ENCODE data around the gene MEIS2. TPM values are rescaled to one million over a fixed set of nuclear protein-coding genes. Genes with fewer than 3 reads are reported as not detected.

Gene MEIS2
- 4.2 TPM for polyA plus RNA-seq (ENCODE audit: insufficient read length)

DNA sequence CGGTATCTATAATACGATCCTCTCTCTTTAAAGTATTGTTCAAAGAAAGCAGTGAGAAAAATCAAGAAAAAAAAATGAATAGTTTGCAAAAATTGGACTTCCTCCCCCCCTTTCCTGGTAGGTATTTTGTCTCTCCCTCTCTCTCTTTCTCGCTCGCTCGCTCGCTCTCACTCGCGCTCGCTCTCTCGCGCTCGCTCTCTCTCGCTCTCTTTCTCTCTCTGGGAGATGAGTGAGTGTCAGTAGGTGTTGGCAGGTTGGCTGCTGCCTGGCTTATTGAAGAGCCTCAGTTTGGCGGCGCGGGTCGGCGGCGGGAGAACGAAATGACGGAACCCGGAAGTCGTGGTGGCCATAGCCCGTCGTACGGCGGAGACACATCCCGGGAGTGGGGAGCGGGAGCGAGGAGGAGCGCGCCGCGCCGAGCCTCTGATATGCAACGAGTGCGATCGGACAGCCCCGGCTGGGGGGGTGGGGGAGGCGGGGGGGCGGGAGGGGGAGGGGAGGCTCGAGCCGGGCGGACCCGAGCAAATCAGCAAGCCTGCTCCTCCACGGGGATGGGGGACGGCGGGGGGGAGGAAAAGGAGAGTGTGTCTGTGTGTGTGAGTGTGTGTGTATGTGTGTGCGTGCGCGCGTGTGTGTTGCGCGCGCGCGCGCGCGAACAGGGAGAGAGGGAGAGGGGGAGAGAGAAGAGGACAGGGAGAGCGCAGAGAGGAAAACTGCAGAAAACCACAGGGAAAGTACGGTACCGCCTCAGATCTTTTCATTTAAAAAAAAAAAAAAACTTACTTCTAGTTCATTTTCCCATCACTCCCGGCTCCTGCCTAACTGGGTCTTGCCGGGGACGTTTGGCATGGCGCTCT, at the start of gene MEIS2:
Gene MEIS2 (minus strand): TSS at position 441 of the 857 bp plus-strand sequence. CDS start 1,083 bp downstream, outside the sequence.
- DNase-seq (ENCODE audit: low read depth): peak; percentile 92

DNA sequence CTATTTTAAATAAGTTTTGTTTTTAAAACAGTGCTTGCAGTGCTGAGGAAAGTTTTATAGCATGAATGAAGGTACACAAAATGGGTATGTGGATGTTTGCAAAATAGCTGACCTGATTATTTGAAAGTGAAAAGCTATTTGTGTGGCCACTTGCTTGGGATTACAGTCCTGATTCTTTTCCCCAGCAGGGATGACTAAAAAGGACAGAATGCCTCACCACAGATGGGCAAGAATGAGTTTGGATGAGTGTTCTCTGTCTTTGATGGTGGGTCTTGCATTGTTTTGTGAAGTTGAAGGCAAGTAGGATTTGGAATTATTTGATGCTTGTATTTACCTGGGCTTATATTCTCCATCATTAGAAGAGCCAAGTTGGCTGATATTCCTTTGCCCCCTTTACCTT, 48.8 kb upstream of the MEIS2 start:
- no peak for DNase-seq (ENCODE audit: low read depth)

DNA sequence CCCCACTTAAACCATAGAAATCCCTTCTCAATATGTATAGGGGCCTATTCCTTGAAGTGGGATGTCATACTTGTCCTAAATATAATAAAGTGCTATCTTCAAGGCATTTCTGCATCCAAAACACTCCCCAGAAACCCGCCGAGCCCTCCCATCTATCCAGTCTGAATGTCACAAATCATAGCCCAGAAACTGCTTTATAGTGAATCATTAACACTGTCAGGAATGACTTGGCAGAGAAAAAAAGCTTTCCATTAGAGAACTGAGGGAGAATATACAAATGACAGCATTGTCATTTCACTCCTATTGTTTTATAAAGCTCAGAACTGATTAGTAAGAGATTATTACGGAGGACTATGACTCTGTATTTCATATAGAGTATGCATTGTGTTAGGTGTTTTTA, 48.4 kb upstream of the MEIS2 start:
- no peak for DNase-seq (ENCODE audit: low read depth)

DNA sequence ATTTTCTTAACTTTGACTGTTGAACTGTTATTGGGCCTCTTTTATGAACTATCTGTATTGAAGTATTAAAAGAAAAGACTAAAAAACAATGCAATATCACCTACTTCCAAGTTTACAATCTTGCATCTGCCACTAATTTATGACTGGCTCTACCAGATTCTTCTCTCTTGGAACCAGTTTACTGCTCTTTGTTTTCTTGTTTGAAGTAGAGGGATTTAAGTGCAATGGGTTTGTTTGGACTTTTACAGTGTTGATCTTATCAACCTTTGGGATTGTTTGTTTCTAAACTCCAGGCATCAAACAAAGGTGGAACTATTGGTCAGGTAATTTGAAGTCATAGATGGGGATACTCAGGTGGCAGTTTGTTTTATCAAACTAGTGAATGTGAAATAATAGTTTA, 43.0 kb upstream of the MEIS2 start:
- DNase-seq (ENCODE audit: low read depth): no peak

DNA sequence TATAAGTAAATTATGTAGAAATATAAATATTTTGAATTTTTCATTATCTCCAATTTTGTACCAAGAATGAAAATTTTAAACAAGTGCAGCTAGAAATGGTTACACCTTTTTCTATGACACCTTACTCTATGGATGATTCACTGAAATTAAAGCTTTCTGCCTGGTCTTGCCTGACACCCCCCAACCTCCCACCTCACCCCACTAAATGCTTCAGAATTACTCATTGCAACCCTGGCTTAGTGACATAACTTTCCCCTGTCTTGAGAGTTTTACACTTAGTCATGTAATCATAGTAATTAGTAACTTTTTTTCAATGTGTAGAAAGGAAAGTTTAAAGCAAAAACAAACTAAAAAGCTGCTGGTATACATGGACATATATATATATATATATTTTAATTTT, 42.0 kb upstream of the MEIS2 start:
- no peak for DNase-seq (ENCODE audit: low read depth)

DNA sequence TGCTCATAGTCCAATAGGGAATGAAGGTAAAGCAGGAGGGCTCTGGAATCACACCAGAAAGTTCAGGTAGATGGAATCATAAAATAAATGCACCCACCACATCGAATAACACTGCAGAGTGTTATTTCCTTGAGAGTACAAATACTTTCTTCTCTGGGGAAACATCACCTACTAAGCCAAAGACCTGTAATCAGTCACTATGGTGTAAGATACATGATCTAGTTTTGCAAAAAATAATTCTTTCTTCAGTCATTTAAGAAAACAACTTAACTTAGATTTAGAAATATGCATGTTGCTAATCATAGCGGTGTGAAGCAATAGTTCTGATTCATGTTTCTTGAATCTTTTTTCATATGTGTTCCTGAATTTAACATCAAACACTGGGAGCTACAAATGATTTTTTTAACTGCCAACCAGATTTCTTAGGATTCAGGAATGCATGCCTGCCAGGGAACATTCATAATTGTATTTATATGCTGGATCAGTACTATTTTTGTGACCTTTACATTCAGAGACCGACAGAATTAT, 40.2 kb upstream of the MEIS2 start:
- DNase-seq (ENCODE audit: low read depth): no peak

DNA sequence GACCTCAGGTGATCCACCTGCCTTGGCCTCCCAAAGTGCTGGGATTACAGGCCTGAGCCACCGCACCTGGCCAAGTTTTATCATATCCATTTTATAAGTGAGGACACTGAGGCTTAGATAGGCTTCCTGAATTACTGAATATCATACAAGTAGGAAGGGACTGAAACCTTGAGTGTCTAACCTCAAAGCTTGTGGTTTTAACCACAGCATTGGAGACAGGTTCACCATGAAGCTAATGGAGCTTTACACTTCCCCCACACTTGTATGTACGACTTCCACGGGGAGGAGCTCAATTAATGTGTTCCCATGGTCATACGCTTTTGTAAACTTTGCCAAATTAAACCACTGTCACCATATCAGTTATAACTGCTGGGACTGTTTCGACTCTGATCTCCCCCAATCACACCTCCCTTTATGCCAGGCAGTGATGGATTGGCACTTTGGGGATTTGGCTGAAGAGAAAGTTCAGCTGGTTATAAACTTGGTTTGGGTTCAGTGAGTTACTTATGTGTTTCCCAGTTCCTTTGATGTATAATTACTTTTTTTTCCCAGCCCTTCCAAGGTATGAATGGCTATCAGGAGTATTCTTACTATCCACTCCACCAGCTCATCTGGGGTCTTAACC, 38.4 kb upstream of the MEIS2 start:
- no peak for DNase-seq (ENCODE audit: low read depth)

DNA sequence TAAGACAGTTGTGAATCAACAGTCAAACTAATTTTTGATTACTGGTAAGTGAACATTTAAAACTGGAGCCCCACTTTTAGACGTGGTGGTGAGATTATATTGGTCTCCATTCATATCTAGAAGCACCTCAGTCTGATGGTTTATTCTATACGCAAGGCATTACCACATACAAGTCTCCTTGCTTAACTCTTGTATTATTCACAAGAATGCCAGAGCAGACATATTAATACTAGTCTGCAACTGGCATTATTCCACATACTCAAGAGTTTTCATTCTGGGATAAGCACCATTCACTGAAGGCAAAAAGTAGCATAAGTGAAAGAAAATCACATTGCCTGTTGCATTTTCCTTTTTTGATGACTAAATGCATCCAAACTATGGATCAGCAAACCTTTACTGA, 36.9 kb upstream of the MEIS2 start:
- DNase-seq (ENCODE audit: low read depth): no peak

DNA sequence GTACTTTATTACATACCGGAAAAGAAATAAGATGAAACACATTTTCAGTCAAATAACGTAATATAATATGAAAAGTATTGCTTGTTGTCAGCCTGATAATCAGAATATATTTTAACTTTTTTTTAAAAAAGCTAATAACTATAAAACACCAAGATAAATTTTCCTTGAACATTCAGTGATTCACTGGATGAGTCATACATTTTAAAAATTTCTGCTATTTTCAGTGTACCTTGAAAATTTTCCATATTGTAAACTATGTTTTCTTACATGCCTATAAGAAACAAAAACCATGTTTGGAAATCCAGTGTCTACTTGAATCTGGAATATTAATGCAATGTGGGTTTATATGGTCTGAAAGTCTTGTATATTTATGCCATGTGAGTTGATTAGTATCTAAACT, 36.3 kb upstream of the MEIS2 start:
- no peak for DNase-seq (ENCODE audit: low read depth)

DNA sequence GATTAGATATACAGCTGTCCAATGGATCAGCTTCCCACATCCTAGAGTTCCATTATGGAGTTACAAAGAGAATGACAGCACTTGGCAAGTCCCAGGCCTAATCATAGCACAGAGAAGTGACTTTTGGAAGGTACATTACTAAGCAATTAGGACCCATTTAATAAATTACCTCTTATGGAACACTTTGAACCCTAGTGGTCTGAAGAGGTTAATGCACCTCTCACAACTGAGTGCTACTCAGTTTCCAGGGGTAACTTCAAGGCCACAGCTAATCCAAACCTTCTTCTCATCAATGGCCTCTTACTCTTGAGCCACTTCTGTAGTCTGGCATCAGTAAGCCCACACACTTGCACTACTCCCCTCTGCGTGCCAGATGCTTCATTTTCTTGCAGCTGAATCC, 34.9 kb upstream of the MEIS2 start:
- DNase-seq (ENCODE audit: low read depth): no peak

DNA sequence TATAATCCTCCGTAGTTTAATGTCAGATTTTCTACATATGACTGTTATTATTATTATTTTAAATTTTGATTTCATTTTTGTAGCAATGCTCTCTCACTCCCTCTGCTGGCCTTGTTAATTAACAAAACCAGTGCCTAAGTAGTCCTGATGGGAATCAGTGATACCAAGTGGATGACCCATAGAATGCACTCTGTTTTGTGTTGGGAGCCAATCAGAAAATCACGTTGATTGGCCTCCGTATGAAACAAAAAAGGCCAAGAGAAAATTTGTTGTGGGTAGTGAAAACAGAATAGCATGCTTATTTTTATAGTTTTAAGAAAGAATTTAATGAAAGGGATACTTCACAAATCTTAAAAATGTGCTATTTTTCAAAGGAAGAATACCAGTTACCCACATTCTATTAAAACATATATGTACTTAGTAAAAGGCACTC, 34.4 kb upstream of the MEIS2 start:
- no peak for DNase-seq (ENCODE audit: low read depth)

DNA sequence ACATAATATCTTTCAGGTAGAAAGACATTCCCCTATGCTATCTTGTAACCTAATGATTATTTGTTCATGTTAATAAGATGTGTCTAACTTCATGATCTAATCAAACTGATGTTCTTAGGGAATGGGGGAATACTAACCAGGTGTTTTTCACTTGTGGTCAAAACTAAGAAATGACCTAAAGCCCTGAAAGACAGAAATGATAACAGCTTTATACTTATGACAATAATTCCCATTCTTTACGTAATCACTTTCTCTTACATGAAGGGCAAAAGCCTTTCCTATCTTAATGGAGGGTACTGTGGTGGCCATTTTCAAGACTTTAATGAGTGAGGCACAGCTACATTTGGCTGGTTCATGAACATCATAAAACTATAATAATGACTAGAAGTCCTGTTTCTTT, 33.9 kb upstream of the MEIS2 start:
- DNase-seq (ENCODE audit: low read depth): no peak

DNA sequence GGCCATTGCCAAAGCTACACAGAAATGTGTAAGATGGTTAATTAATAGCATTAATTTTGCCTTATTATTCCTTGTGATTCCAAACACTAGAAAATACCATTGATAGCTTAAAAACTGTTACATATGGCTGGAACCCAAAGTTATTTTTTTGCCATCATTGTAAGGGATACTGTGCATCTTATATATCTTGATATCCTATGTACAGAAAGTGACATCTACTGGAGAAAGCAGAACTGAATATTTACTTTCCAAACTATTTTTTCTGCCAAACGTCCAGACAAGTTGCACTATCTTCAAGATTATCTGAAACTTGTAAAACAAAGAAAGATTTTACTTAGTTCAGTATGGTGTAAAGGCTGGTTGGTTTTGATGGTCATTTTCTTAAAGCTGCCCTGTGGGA, 33.3 kb upstream of the MEIS2 start:
- no peak for DNase-seq (ENCODE audit: low read depth)

DNA sequence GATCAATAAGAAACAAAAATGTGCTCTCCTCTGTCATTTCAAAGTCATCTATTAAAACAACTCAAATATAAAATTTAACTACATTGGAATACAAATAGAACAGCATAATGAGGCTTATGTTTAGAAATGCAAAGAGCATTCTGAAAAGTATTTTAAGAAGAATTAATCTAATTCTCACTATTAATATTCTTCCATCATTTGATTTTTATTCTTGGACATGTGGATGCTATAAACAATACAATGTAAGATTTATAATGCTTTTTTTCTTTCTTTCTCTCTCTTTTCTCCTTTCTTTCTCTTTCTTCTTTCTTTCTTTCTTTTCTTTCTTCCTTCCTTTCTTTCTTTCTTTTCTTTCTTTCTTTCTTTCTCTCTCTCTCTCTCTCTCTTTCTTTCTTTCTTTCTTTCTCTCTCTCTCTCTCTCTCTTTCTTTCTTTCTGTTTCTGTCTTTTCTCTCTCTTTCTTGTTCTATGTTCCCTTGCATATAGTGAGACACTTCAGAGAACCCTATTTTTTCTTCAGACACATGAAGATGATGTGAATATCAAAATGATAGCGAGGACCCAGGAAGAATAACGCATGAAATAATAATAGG, 32.6 kb upstream of the MEIS2 start:
- DNase-seq (ENCODE audit: low read depth): no peak

DNA sequence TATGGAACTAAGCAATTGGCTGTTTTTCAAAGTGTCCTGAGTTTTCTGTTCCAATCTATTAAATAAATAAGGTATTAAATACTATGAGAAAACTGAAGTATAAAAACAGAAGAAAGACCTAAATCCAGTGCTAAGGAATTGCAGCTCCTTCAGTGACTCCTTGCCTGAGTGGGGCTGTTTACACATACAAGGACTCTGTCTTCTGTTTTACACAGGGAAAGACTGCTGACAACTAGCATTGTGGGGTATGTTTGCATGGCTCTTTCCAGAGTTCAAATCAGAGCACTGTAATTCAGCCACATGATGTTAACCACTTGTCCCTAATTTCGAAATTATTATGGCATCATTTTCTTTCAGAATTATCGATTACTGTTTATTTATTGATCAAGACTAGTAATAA, 31.3 kb upstream of the MEIS2 start:
- no peak for DNase-seq (ENCODE audit: low read depth)

DNA sequence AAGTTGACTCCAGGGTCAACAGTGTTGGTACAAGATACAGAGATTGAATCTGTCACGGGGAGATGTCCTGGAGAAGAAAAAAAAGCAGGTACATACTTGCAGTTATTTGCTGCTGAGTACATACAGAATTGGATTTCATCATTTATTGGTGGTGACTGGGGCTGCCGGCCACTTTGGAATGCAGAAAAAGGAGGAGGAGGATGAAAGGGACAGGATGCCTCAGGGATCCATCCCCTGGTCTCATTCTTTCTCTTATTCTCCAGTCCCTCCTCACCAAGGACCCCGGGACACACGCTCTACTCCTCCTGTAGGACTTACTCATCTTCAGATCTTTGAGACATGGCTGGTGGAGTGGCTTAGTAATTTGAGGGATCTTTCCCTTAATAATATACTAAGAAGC, 30.0 kb upstream of the MEIS2 start:
- DNase-seq (ENCODE audit: low read depth): no peak

DNA sequence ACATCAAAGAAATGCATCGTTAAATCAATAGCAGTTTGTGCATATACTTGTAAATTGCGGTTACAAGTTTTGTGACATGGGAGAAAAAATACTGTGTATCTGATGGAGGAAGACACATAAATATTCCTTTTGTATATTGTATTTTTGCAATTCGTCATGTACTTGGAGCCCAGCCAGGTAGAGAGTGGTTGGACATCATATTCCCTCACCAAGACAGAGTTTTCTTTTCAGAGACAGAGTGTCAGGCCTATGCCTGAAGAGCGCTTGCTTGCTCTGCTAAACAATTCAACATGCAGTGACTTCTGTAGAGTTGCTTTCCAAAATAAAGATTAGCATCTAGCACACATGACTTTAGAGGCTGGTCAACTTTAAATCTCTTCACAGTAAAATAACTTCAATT, 24.8 kb upstream of the MEIS2 start:
- DNase-seq (ENCODE audit: low read depth): no peak

DNA sequence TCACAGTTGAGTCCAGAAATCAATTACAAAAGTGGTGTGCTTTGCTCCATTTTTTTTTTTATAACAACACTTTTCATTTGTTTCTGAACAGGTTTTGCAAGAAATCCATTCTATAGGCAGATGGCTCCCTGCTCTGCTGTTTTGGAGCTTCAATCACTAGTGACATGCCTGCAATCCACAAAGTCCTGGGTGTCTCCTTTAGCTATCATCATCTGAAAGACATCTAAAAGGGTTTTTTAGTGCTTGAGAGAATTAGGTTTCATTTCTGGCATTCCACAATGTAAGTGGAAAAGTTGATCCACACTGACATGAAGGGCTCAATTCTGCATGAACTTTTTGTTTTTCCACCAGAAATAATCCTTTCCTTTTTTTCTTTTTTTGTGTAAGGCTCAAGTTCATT, 24.0 kb upstream of the MEIS2 start:
- no peak for DNase-seq (ENCODE audit: low read depth)

DNA sequence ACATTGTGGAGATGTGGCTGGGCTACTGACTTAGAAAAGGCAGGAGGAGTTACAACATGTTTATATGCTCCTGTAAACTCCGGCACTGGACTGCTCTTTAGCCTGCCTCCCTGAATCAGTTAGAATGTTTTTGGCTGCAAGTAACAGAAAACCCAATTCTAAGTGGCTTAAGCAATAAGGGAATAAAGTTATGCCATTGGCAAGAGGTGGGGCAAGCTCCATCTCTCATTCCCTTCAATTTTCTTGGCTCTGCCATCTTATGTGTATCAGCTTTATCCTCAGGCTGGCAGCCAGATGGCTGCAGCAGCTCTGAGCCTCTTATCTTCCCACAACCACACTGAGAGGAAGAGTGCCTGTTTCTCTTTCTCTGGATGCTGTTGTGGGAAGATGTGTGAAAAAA, 22.4 kb upstream of the MEIS2 start:
- DNase-seq (ENCODE audit: low read depth): no peak

DNA sequence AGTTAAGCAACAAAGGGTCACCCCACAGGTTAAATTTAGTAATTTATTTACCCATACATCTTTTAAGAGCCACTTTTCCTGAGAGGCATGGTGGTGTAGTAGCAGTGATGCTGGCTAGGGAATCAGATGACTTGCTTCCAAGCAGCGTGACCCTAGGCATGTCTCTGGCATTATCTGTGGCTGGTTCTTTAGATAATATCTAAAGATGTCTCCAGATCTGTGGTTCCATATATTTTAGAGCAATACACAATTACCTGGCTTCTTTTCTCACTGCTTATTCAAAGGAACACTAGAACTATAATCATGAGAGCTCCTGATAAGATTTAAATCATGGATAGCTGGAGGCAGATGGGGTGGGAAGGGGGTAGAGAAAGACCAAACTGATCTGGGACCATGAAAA, 21.1 kb upstream of the MEIS2 start:
- DNase-seq (ENCODE audit: low read depth): no peak

DNA sequence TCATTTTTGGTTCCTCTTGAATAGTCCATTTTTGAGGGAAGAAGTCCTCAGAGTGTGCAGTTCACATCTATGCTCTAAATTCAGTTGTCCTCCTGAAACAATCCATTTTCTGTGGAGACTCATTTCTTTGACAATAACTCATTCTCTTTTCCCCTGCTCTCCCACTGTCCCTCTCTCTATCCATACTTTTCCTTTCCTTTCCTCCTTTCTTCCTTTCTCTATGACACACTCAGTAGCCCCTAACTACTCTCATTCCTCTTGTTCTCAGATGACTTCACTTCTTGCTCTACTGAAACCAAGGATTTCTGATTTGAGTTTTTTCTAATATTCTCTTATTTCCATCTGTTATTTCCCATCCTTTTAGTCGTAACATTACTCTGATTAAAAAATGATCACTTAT, 16.7 kb upstream of the MEIS2 start:
- DNase-seq (ENCODE audit: low read depth): no peak

DNA sequence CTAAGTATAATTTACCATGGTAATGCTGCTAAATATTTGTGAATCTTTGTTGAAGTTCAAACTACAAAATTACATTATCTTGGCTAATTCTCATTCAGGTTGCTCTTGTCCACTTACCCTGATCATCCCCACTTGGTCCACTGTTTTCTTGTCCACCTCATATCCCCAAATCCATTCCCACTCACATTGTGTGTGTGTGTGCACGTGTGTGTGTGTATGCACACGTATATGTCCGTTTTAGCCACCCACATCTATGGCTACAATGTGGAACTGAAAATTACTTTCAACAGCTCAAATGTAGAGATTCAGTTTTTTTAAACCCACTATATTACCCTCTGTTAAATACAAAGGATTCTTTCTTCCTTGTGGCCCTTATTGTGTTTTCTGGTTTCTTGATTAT, 15.2 kb upstream of the MEIS2 start:
- DNase-seq (ENCODE audit: low read depth): no peak
